Hematopoietic multipotent progenitor cell (in vitro differentiated cells): ENCODE measurements around the gene OR4C16. TPM values are rescaled to one million over a fixed set of nuclear protein-coding genes. Genes with fewer than 3 reads are reported as not detected.

Experiments used
- DNase-seq, 3 donors: peaks; one replicate each; pipeline ENCODE4 v3.0.0-alpha.2; 2011 to 2015; ENCODE audit warnings: low read depth in 2 of 3, low spot score in 2 of 3
- total RNA-seq: library from RNA; depleted of rRNA; stranded (reverse); fragments of >200 nt; gene quantifications from one replicate; pipeline ENCODE4 v1.2.3, GENCODE V29; 2012

OR4C16 gene, protein sequence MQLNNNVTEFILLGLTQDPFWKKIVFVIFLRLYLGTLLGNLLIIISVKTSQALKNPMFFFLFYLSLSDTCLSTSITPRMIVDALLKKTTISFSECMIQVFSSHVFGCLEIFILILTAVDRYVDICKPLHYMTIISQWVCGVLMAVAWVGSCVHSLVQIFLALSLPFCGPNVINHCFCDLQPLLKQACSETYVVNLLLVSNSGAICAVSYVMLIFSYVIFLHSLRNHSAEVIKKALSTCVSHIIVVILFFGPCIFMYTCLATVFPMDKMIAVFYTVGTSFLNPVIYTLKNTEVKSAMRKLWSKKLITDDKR
- not detected for total RNA-seq

DNA sequence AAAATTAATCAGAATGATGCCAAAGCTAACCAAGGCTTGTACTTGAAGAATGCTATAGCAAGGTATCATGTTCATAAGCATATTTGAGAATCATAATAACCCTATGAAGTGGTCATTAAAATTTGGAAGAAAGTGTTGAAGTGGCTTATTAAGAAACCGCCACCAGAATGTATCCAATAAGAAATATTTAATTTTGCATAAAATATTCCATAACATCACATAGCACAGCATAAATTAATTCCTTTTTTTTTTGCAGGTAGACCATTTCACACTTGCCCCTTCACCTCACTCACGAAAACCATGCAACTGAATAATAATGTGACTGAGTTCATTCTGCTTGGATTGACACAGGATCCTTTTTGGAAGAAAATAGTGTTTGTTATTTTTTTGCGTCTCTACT is at the start of gene OR4C16:
Gene OR4C16, plus strand, starts transcription at position 301 of the 400 bp plus-strand sequence. Its CDS starts 0 bp downstream, at position 301.
- DNase-seq = no peak

DNA sequence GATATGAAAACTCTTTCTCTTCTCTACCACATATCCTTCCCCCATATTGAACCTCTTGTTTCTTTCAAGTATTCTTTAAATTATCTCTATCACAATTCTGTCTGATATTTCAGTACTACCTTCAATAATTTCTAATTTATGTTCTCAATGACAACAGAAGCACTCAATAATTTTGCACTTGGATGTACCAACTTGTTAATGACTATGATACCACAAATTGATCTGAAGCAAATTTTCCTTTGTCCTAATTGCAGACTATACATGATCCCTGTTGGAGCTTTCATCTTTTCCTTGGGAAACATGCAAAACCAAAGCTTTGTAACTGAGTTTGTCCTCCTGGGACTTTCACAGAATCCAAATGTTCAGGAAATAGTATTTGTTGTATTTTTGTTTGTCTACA is 17.8 kb upstream of the OR4C16 start, which contains the start of gene OR4C15:
Gene OR4C15, plus strand, starts transcription at position 301 of the 400 bp plus-strand sequence. Its CDS starts 0 bp downstream, at position 301.
- DNase-seq = no peak

DNA sequence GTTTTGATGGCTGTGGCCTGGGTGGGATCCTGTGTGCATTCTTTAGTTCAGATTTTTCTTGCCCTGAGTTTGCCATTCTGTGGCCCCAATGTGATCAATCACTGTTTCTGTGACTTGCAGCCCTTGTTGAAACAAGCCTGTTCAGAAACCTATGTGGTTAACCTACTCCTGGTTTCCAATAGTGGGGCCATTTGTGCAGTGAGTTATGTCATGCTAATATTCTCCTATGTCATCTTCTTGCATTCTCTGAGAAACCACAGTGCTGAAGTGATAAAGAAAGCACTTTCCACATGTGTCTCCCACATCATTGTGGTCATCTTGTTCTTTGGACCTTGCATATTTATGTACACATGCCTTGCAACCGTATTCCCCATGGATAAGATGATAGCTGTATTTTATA is 620 bp downstream of the OR4C16 start:
- no peak for DNase-seq

DNA sequence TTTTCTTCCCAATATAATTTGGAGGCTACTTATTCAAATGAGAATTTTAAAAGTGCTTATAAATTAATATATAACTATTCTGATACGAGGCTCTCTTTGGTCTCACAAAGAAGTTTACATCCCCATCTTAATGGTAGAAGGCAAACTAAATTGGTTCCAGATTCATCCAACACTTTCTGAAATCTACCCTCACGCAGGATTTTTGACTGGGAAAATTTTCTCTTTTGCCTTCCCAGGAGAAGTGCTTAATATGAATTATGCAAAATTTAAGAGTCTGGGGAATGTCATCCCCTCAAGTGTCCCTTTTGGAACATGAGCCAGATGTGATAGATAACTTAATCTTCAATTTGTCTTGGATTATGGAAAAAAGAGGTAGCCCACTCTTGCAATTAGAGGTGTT is 35.6 kb downstream of the OR4C16 start, which contains the start of gene OR4C11:
Gene OR4C11, minus strand, starts transcription at position 101 of the 400 bp plus-strand sequence. CDS start 3,272 bp downstream, outside the sequence.
- no peak for DNase-seq

Other genes starting within 250 kb of the OR4C16 start
- not detected for gene OR4A16, start 228.9 kb upstream of the OR4C16 start, total RNA-seq
- not detected for gene OR4A15, start 204.2 kb upstream of the OR4C16 start, total RNA-seq
- not detected for gene OR4C15, start 17.7 kb upstream of the OR4C16 start, total RNA-seq
- gene OR4C11, start 35.5 kb downstream of the OR4C16 start, total RNA-seq = not detected
- gene OR4P4, start 63.0 kb downstream of the OR4C16 start, total RNA-seq = not detected
- not detected for gene OR4S2, start 76.2 kb downstream of the OR4C16 start, total RNA-seq
- gene OR4C6, start 90.1 kb downstream of the OR4C16 start, total RNA-seq = not detected
- not detected for gene OR5D13, start 201.3 kb downstream of the OR4C16 start, total RNA-seq
- gene OR5D14, start 223.4 kb downstream of the OR4C16 start, total RNA-seq = not detected
- gene OR5L1, start 239.2 kb downstream of the OR4C16 start, total RNA-seq = not detected
- gene OR5D18, start 247.5 kb downstream of the OR4C16 start, total RNA-seq = not detected